ENCODE data around the gene CCDC9. TPM values are rescaled to one million over a fixed set of nuclear protein-coding genes. Genes with fewer than 3 reads are reported as not detected.

The CCDC9 gene
- total and polyA plus RNA-seq, 2 of the 13 experiments (the other 11 are each of a cell fraction or from before 2014, with no cell fraction given), result 2.9 to 6.3 TPM

GRCh38 chr19:47305309-47305751 is 49.0 kb downstream of the CCDC9 start (continued):
- TF ChIP-seq ZNF598 (CRISPR knock-in tag; IDR thresholded peaks at IDR 0.05; ENCODE audit: borderline replicate concordance) (no peak), ZNF460 (CRISPR knock-in tag; IDR thresholded peaks at IDR 0.05; ENCODE audit: borderline replicate concordance) (no peak; the same call in 1 of the 2 replicates), TBX2 (CRISPR knock-in tag; IDR thresholded peaks at IDR 0.05; ENCODE audit: borderline replicate concordance) (peak; percentile 49; the same call in 1 of the 2 replicates), MAFK (conservative IDR thresholded peaks at IDR 0.05 in 1 of 2, IDR thresholded peaks at IDR 0.05 in 1 of 2; ENCODE audit: low read length in 2 of 2) (peak in 1 of 2 experiments; percentile 20; a peak in 1 of 4 replicates), HCFC1 (IDR thresholded peaks at IDR 0.05; ENCODE audit: low read depth, low read length) (no peak), ZNF501 (CRISPR knock-in tag; IDR thresholded peaks at IDR 0.05) (peak; percentile 71), ZNF260 (CRISPR knock-in tag; IDR thresholded peaks at IDR 0.05; ENCODE audit: borderline replicate concordance, low read depth) (no peak), ELF3 (CRISPR knock-in tag; IDR thresholded peaks at IDR 0.05) (peak; percentile 80), ZNF713 (CRISPR knock-in tag; IDR thresholded peaks at IDR 0.05) (no peak), LCORL (IDR thresholded peaks at IDR 0.05) (no peak), LCORL (CRISPR knock-in tag; IDR thresholded peaks at IDR 0.05) (peak; percentile 88), KAT2B (IDR thresholded peaks at IDR 0.05; ENCODE audit: borderline replicate concordance, low read depth, low read length) (no peak), ZNF18 (CRISPR knock-in tag; IDR thresholded peaks at IDR 0.05; ENCODE audit: insufficient replicate concordance) (no peak), ZNF564 (CRISPR knock-in tag; IDR thresholded peaks at IDR 0.05) (no peak), AGO2 (optimal IDR thresholded peaks at IDR 0.05; ENCODE audit: low read depth, low read length) (no peak), ZNF232 (CRISPR knock-in tag; IDR thresholded peaks at IDR 0.05; ENCODE audit: borderline replicate concordance) (no peak), ZBTB26 (CRISPR knock-in tag; IDR thresholded peaks at IDR 0.05; ENCODE audit: borderline replicate concordance) (0 out of 2 replicates have a peak, but pooled peaks have one; percentile 36), ZNF292 (CRISPR knock-in tag; IDR thresholded peaks at IDR 0.05; ENCODE audit: borderline replicate concordance, low read depth) (no peak), ZNF775 (CRISPR knock-in tag; IDR thresholded peaks at IDR 0.05; ENCODE audit: borderline replicate concordance) (no peak)
- TF ChIP-seq, protein P1, sequence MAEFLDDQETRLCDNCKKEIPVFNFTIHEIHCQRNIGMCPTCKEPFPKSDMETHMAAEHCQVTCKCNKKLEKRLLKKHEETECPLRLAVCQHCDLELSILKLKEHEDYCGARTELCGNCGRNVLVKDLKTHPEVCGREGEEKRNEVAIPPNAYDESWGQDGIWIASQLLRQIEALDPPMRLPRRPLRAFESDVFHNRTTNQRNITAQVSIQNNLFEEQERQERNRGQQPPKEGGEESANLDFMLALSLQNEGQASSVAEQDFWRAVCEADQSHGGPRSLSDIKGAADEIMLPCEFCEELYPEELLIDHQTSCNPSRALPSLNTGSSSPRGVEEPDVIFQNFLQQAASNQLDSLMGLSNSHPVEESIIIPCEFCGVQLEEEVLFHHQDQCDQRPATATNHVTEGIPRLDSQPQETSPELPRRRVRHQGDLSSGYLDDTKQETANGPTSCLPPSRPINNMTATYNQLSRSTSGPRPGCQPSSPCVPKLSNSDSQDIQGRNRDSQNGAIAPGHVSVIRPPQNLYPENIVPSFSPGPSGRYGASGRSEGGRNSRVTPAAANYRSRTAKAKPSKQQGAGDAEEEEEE (CRISPR knock-in tag; IDR thresholded peaks at IDR 0.05; ENCODE audit: borderline replicate concordance), result no peak
- TF ChIP-seq, protein P2, sequence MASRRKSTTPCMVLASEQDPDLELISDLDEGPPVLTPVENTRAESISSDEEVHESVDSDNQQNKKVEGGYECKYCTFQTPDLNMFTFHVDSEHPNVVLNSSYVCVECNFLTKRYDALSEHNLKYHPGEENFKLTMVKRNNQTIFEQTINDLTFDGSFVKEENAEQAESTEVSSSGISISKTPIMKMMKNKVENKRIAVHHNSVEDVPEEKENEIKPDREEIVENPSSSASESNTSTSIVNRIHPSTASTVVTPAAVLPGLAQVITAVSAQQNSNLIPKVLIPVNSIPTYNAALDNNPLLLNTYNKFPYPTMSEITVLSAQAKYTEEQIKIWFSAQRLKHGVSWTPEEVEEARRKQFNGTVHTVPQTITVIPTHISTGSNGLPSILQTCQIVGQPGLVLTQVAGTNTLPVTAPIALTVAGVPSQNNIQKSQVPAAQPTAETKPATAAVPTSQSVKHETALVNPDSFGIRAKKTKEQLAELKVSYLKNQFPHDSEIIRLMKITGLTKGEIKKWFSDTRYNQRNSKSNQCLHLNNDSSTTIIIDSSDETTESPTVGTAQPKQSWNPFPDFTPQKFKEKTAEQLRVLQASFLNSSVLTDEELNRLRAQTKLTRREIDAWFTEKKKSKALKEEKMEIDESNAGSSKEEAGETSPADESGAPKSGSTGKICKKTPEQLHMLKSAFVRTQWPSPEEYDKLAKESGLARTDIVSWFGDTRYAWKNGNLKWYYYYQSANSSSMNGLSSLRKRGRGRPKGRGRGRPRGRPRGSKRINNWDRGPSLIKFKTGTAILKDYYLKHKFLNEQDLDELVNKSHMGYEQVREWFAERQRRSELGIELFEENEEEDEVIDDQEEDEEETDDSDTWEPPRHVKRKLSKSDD (CRISPR knock-in tag; IDR thresholded peaks at IDR 0.05; ENCODE audit: low read depth), result no peak
- TF ChIP-seq, protein P3, sequence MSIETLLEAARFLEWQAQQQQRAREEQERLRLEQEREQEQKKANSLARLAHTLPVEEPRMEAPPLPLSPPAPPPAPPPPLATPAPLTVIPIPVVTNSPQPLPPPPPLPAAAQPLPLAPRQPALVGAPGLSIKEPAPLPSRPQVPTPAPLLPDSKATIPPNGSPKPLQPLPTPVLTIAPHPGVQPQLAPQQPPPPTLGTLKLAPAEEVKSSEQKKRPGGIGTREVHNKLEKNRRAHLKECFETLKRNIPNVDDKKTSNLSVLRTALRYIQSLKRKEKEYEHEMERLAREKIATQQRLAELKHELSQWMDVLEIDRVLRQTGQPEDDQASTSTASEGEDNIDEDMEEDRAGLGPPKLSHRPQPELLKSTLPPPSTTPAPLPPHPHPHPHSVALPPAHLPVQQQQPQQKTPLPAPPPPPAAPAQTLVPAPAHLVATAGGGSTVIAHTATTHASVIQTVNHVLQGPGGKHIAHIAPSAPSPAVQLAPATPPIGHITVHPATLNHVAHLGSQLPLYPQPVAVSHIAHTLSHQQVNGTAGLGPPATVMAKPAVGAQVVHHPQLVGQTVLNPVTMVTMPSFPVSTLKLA (IDR thresholded peaks at IDR 0.05), result peak; percentile 78
